Right lobe of liver (tissue), 6 donors: ENCODE data around the gene GPC5. TPM values are rescaled to one million over a fixed set of nuclear protein-coding genes. Genes with fewer than 3 reads are reported as not detected.
"Not testable (repeated sequence)": the region's sequence is repeated elsewhere in the genome, so short reads cannot be mapped to it uniquely, and the experiment has no call there.

Experiments
- ATAC-seq, 4 donors: fragments of 200-7000 bp; cut with Tn5 transposase; one replicate each; pipeline ENCODE4 v1.9.1; 2020; ENCODE audit warnings: mild to moderate bottlenecking in 4 of 4, moderate library complexity in 4 of 4
- DNase-seq, 3 donors: peaks; one replicate each; pipeline ENCODE4 v3.0.0-alpha.2; 2020
- H3K27ac ChIP-seq, 3 donors: fragments of 200-600 bp; one replicate each; pipeline ENCODE4 v1.8.0; 2022
- H3K27me3 ChIP-seq, 2 donors: fragments of 200-600 bp; one replicate each; pipeline ENCODE4 v1.8.0; 2022
- H3K36me3 ChIP-seq, 4 donors: fragments of 200-600 bp; sonication (generic) in 1 of 4; one replicate each; pipeline versions ENCODE4 v1.5.1 to v1.8.0; 2017 to 2022; ENCODE audit warnings: control low read depth in 1 of 4
- H3K4me1 ChIP-seq, 4 donors: fragments of 200-600 bp; sonication (generic) in 1 of 4; one replicate each; pipeline versions ENCODE4 v1.5.1 to v1.8.0; 2017 to 2022; ENCODE audit warnings: control low read depth in 1 of 4
- H3K4me3 ChIP-seq, 3 donors: fragments of 200-600 bp; one replicate each; pipeline ENCODE4 v1.8.0; 2022
- H3K9me3 ChIP-seq, 4 donors: fragments of 200-600 bp; sonication (generic) in 1 of 4; one replicate each; pipeline versions ENCODE4 v1.5.1 to v1.8.0; 2017 to 2022; ENCODE audit warnings: control low read depth in 1 of 4
- CTCF ChIP-seq, 4 donors: fragments of 200-600 bp in 3 of 4; fragments of 450-650 bp in 1 of 4; IDR thresholded peaks; one replicate each; pipeline versions ENCODE4 v1.5.1 to v1.8.0; 2016 to 2022; ENCODE audit warnings: antibody characterized with exemption in 4 of 4, mild to moderate bottlenecking in 2 of 4
- POLR2A ChIP-seq: fragments of 450-650 bp; IDR thresholded peaks from one replicate; pipeline ENCODE4 v1.6.1; 2017; ENCODE audit warnings: antibody characterized with exemption, mild to moderate bottlenecking
- WGBS: methylation state at CpG from one replicate; pipeline ENCODE4 v1.1.6; 2018; ENCODE audit warnings: low coverage, low lambda C conversion rate; ENCODE audit not compliant: insufficient coverage; ENCODE audit errors: missing lambda C conversion rate; 5-methylcytosine and 5-hydroxymethylcytosine counted together
- intact Hi-C, 2 donors: fragments of 100-400 bp; cut with DNase I; formaldehyde crosslinking; loops; one replicate each; pipeline versions ENCODE4 v1.11.2 to v1.14.1; 2022
- total RNA-seq, 6 experiments: library from RNA; depleted of rRNA in 2 of 6; stranded (reverse); fragments of >200 nt in 2 of 6; fragmentation: NEBNext Ultra II Directional in 3 of 6; extraction: Animal tissue kit (Norgen Biotek cat#: 25700) in 3 of 6; gene quantifications; one replicate each; pipeline versions ENCODE4 v1.1.0 to v1.2.4, GENCODE V29; 2016 to 2023
- donor health status: DM: no; HTN: yes; CAD: no.
- donor health status: DM: no; HTN: no; CAD: no.
- donor health status: DM: no; HTN: no; CAD: no.
- donor health status: DM: no; HTN: yes; CAD: no.
- donor health status: DM: no; HTN: yes; CAD: no.

GPC5 gene
- total RNA-seq, 6 experiments from 2014 or later: 0.12 to 0.99 (median 0.66) TPM

GRCh38 chr13:92530364-92530763, 1131.9 kb downstream of the GPC5 start:
- Histone ChIP-seq H3K36me3 (no peaks in the 10 kb centered on the region), H3K4me3 (no peak overlapping the region), H3K27me3 (no peaks in the 10 kb centered on the region), H3K4me1 (no peaks in the 10 kb centered on the region), H3K27ac (no peak overlapping the region), H3K9me3 (no peaks in the 10 kb centered on the region)
- intact Hi-C loops: no loop called here
- WGBS: 40% methylated on average over 3 of the region's 3 CpGs
- DNase-seq: no peak
- TF ChIP-seq CTCF (IDR thresholded peaks at IDR 0.05) (no peak), POLR2A (no peak)
- ATAC-seq: no peak

- ATAC-seq: no peak
- intact Hi-C loops: no loop called here
These were observed 1137.0 kb downstream of the GPC5 start for GRCh38 chr13:92535222-92536006.

GRCh38 chr13:92537471-92537870, 1139.0 kb downstream of the GPC5 start:
- DNase-seq: no peak
- no peaks in the 10 kb centered on the region for H3K36me3 ChIP-seq
- intact Hi-C loops: no loop called here
- WGBS: 63% methylated on average over 2 of the region's 2 CpGs
- H3K27me3 ChIP-seq: no peaks in the 10 kb centered on the region
- TF ChIP-seq POLR2A: no peak
- TF ChIP-seq CTCF (IDR thresholded peaks at IDR 0.05): no peak
- H3K27ac ChIP-seq: no peak overlapping the region
- no peaks in the 10 kb centered on the region for H3K4me1 ChIP-seq
- ATAC-seq: no peak
- H3K9me3 ChIP-seq: no peaks in the 10 kb centered on the region
- no peak overlapping the region for H3K4me3 ChIP-seq

More at GRCh38 chr13:92535222-92536006, 1137.0 kb downstream of the GPC5 start:
- no peak for TF ChIP-seq CTCF (IDR thresholded peaks at IDR 0.05)
- no peak for TF ChIP-seq POLR2A
- Histone ChIP-seq H3K9me3 (no peaks in the 10 kb centered on the region), H3K36me3 (no peaks in the 10 kb centered on the region), H3K4me1 (no peaks in the 10 kb centered on the region), H3K27ac (no peak overlapping the region), H3K27me3 (no peaks in the 10 kb centered on the region), H3K4me3 (no peak overlapping the region)
- no peak for DNase-seq
- WGBS: 89% methylated on average over 6 of the region's 6 CpGs

- no peaks in the 10 kb centered on the region for H3K9me3 ChIP-seq
- no peak for TF ChIP-seq POLR2A
- TF ChIP-seq CTCF (IDR thresholded peaks at IDR 0.05): no peak
- no peaks in the 10 kb centered on the region for H3K36me3 ChIP-seq
- no peak for ATAC-seq
- no peak for DNase-seq
- no peaks in the 10 kb centered on the region for H3K27me3 ChIP-seq
- no peaks in the 10 kb centered on the region for H3K4me1 ChIP-seq
- H3K27ac ChIP-seq: no peak overlapping the region
- WGBS: 87% methylated on average over 3 of the region's 3 CpGs
- no peak overlapping the region for H3K4me3 ChIP-seq
- intact Hi-C loops: no loop called here
These were observed 1139.7 kb downstream of the GPC5 start for GRCh38 chr13:92538164-92538563.

- WGBS: 84% methylated on average over 4 of the region's 4 CpGs
- not testable (repeated sequence) for H3K4me1 ChIP-seq
These were observed 1140.7 kb downstream of the GPC5 start for GRCh38 chr13:92539148-92539547.

More at GRCh38 chr13:92539148-92539547, 1140.7 kb downstream of the GPC5 start:
- DNase-seq, H3K27ac ChIP-seq, H3K9me3 ChIP-seq, H3K27me3 ChIP-seq, H3K4me3 ChIP-seq, intact Hi-C loops, ATAC-seq, H3K36me3 ChIP-seq: not testable (repeated sequence)
